Activated naive CD8-positive, alpha-beta T cell treated with anti-CD3 and anti-CD28 coated beads, Interleukin-2, amount 50 U/mL, for 16 hours (primary cell): ENCODE results near the gene CMIP.
"Not testable (repeated sequence)": the region's sequence is repeated elsewhere in the genome, so short reads cannot be mapped to it uniquely, and the experiment has no call there.

Source experiments
- DNase-seq: peaks from one replicate; pipeline ENCODE4 v3.0.0-alpha.2; 2020; ENCODE audit warnings: low read depth, low spot score

Gene CMIP

DNA sequence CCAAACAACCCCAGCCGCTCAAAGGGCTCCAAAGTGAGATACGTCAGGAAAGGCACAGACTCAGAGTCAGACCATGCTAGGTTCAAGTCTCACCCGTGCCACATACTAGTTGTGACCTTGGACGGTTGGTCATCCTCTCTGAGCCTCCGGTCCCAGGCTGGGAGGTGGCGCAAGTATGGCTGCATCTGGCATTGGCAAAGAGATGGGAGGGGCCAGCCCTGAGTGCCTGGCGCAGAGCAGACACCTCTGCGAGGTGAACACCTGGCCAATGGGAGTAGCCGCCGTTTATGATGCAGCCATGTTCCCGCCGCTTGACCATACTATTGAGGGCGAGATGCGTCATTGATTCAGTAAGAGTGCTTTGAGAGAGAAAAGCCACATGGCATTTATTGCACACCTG is 236.7 kb downstream of the CMIP start:
- no peak for DNase-seq

GRCh38 chr16:81684242-81684837 is 239.7 kb downstream of the CMIP start:
- no peak for DNase-seq

DNA sequence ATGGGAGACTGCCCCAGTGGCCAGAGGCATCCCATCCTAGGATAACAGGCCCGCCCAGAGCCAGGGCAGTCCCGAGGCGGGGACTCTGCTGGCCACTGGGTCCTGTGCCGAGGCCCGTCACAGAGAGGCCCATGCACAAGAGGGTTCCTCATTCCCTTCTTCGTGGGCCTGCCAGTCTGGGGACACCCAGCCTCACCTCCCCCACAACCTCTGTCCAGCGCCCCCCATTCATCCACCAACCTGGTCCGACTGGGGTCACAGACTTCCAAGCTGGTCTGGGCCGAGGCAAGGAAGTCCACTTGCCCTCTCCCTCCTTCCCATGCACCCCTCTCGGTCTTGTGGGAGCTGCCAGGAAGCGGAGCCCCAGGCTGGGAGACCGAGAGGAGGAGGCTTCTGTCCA is 240.3 kb downstream of the CMIP start:
- no peak for DNase-seq

GRCh38 chr16:81686391-81687130 is 242.0 kb downstream of the CMIP start:
- no peak for DNase-seq

DNA sequence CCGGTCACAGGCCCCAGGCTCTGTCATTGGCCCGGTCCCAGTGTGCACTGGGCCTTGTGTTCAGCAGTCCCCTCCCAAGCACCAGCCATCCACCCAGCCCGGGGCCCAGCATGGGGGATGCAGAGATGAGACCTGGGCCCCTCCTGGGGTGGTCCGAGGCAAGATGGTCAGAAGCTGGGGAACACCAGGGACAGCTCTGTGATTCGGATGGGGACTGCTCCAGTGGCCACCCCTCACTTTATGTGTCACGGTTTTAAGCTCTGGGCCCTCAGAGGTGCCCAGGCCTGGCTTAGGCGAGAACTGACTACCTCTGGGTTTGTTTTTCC is 242.5 kb downstream of the CMIP start:
- DNase-seq, result no peak

GRCh38 chr16:81688182-81688581 is 243.6 kb downstream of the CMIP start:
- no peak for DNase-seq

DNA sequence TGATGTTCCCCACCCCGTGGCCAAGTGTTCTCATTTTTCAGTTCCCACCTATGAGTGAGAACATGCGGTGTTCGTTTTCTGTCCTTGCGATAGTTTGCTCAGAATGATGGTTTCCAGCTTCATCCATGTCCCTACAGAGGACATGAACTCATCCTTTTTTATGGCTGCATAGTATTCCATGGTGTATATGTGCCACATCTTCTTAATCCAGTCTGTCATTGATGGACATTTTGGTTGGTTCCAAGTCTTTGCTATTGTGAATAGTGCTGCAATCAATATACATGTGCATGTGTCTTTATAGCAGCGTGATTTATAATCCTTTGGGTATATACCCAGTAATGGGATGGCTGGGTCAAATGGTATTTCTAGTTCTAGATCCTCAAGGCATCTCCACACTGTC is 244.2 kb downstream of the CMIP start:
- DNase-seq, result not testable (repeated sequence)

GRCh38 chr16:81692021-81692420 is 247.4 kb downstream of the CMIP start:
- no peak for DNase-seq

DNA sequence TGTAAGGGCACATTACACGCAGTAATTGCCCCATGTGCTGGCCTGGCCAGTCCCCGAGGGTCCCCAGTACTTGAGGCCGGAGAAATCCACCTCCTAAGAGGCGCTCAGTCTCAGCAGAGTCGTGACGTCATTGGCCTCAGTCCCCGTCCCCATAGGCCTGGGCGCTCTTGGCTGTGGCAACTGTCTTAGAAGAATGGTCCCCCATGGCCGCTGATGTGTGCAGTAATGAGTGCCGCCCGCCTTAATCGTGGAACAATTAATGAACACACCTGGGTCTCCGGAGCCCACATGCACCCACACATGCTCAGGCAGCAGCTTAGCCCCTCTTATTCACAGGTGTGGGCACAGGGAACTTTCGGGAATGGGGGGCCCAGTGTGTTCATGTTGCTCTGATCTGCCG is 248.0 kb downstream of the CMIP start:
- no peak for DNase-seq

DNA sequence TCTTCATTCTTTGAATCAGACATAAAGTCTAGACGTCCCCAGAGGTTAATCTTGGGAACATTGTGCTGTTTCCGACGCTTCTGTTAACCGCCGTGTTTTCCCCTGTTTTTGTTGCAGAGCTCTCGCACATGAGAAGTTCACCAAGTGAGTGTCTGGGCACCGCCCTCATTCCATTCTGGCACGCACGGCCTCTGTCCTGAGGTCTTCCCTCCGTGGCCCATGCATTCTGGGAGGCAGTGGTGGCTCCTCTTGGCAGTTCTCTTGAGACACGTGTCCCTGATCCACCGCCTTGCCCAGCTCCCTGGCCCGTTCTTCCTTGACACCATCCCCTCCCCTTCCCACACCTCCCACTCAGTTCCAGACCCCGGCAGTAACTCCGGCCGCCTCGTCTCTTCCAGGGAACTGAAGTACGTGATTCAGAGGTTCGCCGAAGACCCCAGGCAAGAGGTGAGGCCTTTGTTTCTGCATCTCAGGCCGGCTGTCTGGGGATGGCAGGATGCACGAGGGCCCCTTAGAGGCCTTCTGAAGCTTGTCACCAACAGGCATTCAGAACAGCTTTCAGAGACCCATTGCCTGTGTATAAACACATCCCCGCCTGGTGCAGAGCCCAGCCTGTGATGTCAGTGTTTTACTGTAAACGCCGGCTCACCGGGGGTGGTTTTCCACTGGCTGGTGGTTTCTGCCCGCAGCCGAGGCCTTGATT is 248.6 kb downstream of the CMIP start:
- no peak for DNase-seq

DNA sequence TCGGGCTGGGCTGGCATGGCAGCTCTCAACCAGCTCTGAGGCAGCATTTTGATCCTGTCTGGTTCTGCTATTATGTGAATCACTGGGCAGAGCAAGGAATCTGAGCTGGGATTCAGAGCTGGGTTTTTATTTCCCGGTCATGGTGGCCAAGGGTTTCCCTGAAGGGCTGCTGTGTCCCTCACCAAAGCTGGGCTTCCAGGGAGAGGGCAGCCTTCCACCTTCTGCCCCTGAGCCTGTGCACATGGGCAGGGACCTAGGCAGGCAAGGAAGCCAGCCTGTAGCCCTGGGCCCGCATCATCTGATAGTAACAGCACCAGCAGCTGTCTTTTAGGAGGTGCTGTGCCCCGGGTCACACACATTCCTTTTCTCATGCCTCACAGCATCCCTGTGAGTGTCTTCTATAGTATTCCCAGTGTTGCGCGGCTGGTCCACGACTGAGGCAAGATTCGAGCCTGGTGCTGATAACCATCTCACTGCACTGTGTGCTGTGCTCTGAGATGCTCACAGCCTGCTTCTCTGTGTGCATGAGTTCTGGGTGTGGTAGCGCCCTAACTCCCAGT is 249.2 kb downstream of the CMIP start:
- DNase-seq, result no peak

GRCh38 chr16:81694494-81695280 is 250.1 kb downstream of the CMIP start:
- no peak for DNase-seq

DNA sequence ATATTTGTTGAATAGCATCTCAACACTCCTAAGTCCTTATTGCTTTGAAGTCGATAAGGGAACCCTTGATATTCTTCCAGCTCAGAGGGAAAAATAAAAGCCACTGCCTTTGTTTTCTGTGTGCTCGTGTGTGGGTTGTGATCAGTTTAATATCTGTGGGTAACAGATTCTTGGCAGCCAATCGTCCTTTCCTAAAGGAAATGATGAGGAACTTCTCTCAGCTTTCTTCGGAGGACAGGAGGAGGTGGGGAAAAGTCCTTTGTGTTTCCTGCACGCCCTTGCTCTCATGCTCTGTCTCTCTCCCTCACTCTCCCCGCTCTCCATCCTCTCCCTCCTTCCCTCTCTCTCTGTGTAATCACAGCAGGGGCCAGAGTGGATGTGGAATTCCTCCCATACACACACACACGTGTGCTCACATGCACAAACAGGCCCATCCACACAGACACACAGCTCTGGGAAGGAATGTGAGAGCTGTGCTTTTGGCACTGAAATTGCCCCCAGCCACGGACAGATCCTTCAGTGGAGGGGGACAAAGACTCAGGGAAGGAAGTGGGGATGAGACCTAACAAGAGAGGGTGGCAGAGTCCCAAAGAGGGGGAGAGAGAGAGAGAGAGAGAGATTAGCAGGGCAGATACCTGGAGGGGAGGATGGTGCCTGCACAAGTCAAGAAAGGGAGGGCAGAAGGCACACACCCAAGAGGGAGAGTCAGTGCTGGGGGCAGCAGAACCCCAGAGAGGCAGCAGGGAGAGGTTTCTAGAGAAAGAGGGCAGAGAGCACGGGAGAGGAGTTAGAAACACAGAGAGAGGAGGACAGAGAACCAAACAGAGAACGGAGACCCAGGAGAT is 250.9 kb downstream of the CMIP start:
- no peak for DNase-seq

GRCh38 chr16:81696166-81696960 is 251.8 kb downstream of the CMIP start:
- no peak for DNase-seq

GRCh38 chr16:81696961-81697615 is 252.5 kb downstream of the CMIP start:
- DNase-seq, result no peak

DNA sequence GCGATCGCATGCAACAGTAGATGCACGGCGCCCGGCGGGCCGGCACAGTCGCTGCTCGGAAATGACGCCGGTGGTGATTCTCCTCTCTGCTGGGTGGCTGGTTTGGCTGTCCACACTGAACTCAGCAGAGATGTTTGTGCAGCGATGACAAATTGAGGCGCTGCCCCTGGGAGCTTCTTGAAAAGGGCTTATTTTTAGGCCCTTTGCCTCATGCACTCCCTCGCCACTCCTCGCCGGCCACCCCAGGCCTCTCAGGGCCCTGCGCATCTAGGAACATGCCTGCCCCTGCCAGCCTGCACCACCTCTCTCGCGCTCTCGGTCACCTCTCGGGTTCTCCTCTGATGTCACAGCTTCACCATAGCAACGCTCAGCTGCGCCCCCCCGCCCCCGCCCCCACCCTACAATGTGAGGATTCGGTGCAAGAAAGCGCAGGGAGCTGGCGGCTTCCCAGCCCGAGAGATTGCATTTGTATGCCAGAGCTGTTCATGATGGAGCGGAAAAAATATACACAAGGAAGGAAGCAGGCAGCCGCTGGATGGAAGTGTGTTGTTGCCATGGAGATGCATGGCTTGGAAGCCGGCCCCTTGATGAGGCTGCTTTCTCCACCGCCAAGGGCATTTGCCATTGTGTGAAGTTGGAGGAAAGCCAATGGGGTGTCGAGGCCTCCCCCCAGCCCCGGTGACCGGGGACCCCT is 253.2 kb downstream of the CMIP start:
- DNase-seq, result no peak

- DNase-seq, result no peak
Measured at GRCh38 chr16:81698310-81698641, 253.7 kb downstream of the CMIP start.

DNA sequence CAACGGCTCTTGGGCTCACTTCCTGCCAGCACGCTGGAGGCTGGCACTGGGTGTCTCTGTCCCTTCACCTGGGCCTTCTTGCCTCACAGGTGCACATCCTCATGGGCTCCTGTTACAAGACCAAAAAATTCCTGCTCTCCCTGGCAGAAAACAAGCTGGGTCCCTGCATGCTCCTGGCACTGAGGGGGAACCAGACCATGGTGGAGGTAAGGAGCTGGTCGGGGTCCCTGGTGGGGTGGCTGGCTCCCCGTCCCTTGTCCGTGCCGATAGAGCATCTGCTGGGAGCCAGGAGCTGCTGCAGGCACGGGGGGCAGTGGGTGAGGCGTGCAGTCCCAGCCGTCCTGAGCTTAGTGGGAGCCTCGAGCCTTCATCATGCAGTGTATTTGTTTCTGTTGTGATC is 255.0 kb downstream of the CMIP start:
- DNase-seq, result no peak

GRCh38 chr16:81700071-81700779 is 255.6 kb downstream of the CMIP start:
- DNase-seq, result no peak
